Cardiac muscle cell (in vitro differentiated cells and primary cell): Measurements from ENCODE around the gene UBE2D4. TPM values are rescaled to one million over a fixed set of nuclear protein-coding genes. Genes with fewer than 3 reads are reported as not detected.
"Not testable (repeated sequence)": the region's sequence is repeated elsewhere in the genome, so short reads cannot be mapped to it uniquely, and the experiment has no call there.

Experiments
- DNase-seq, 2 donors: peaks; one replicate each; pipeline versions ENCODE4 v3.0.0 to v3.0.0-alpha.2; 2010 to 2017; ENCODE audit warnings: low read depth in 1 of 2, low spot score in 1 of 2
- H3K27ac ChIP-seq: fragments of 200-600 bp; sonication (generic); 2 replicates; pipeline ENCODE4 v1.5.1; 2016
- H3K27me3 ChIP-seq: fragments of 200-600 bp; sonication (generic); 2 replicates; pipeline ENCODE4 v1.6.0; 2016; ENCODE audit warnings: control low read depth
- H3K36me3 ChIP-seq: fragments of 200-600 bp; sonication (generic); 2 replicates; pipeline ENCODE4 v1.5.1; 2016; ENCODE audit warnings: control low read depth
- H3K4me1 ChIP-seq: fragments of 200-600 bp; sonication (generic); 2 replicates; pipeline ENCODE4 v1.8.1; 2017; ENCODE audit warnings: low read depth, mild to moderate bottlenecking, mixed run types
- H3K4me3 ChIP-seq: fragments of 200-600 bp; sonication (generic); 2 replicates; pipeline ENCODE4 v1.5.1; 2016; ENCODE audit warnings: mild to moderate bottlenecking
- H3K9me3 ChIP-seq: fragments of 200-600 bp; sonication (generic); 2 replicates; pipeline ENCODE4 v1.5.1; 2017; ENCODE audit warnings: low read depth, mild to moderate bottlenecking, control low read depth
- CTCF ChIP-seq: IDR thresholded peaks from 2 replicates; pipeline ENCODE4 v1.5.1; 2012; ENCODE audit warnings: low read depth, mild to moderate bottlenecking, low read length
- polyA plus RNA-seq: library from polyadenylated mRNA; unstranded; fragments of >200 nt; fragmentation: Nextera tagmentation; extraction: Ambion mirVana; gene quantifications from 2 replicates; pipeline ENCODE4 v1.2.1, GENCODE V29; 2016
- total RNA-seq: library from RNA; depleted of rRNA; stranded (reverse); fragments of >200 nt; gene quantifications from 2 replicates; pipeline ENCODE4 v1.2.3, GENCODE V29; 2016

The UBE2D4 gene
- total and polyA plus RNA-seq, 2 experiments from 2014 or later: 12.7 to 22.5 TPM

- Histone ChIP-seq H3K9me3 (no peaks in the 10 kb centered on the region), H3K27me3 (no peaks in the 10 kb centered on the region), H3K4me3 (no peak overlapping the region), H3K4me1 (no peaks in the 10 kb centered on the region), H3K27ac (no peak overlapping the region), H3K36me3 (no peaks in the 10 kb centered on the region)
- DNase-seq: peak; percentile 61 to 65
- peak; percentile 54 for TF ChIP-seq CTCF
Measured at GRCh38 chr7:43954524-43955228, 28.4 kb downstream of the UBE2D4 start.

DNA sequence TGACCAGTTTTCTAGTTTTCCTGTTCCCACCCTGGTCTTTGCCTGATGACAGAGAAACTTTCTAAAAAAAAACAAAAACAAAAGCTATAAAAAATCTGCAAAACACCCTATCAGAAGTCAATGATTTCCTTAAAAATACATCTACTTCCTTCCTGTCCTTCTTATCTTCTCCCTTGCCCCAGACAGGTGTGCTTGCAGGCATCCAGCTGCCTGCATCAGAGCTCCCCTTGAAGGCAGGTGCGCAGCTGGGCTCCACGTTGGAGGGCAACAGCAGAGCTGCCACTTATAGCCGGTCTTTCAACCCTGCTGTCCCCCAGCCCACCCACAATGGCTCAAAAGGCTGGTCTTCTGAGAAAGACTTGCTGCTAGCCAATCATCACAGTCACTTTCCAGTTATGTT lies 29.8 kb downstream of the UBE2D4 start:
- H3K27me3 ChIP-seq: no peaks in the 10 kb centered on the region
- H3K9me3 ChIP-seq: no peaks in the 10 kb centered on the region

DNA sequence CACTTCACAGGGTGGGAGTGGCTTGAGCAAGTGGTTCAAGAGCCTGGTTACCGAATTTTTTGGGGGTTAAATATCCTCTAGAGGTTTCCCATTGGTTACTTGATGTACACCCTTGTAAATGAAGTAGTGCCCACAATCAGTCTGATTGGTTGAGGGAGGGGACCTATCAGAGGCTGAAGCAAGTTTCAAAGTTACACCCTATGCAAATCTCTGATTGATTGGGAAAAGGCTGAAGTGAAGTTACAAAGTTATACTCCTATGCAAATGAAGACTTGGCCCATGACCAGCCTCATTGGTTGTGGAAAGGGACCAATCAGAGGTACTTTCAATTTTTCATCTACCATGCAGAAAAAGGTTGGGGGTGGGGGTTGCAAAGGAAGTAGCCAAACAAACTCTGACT lies 34.7 kb downstream of the UBE2D4 start:
- H3K9me3 ChIP-seq: no peaks in the 10 kb centered on the region
- no peak for TF ChIP-seq CTCF
- no peaks in the 10 kb centered on the region for H3K36me3 ChIP-seq
- H3K27ac ChIP-seq: no peak overlapping the region
- no peaks in the 10 kb centered on the region for H3K27me3 ChIP-seq
- no peak overlapping the region for H3K4me3 ChIP-seq
- no peaks in the 10 kb centered on the region for H3K4me1 ChIP-seq
- DNase-seq: no peak

More for the DNA sequence above, 29.8 kb downstream of the UBE2D4 start:
- Histone ChIP-seq H3K4me1 (no peaks in the 10 kb centered on the region), H3K36me3 (no peaks in the 10 kb centered on the region), H3K4me3 (no peak overlapping the region), H3K27ac (no peak overlapping the region)
- no peak for DNase-seq
- no peak for TF ChIP-seq CTCF

GRCh38 chr7:43966392-43966791 lies 40.2 kb downstream of the UBE2D4 start:
- H3K27me3 ChIP-seq, H3K9me3 ChIP-seq, H3K27ac ChIP-seq, DNase-seq, H3K36me3 ChIP-seq, H3K4me1 ChIP-seq, H3K4me3 ChIP-seq: not testable (repeated sequence)

GRCh38 chr7:43968172-43969040 lies 42.2 kb downstream of the UBE2D4 start:
- DNase-seq, H3K36me3 ChIP-seq, H3K4me1 ChIP-seq, H3K27me3 ChIP-seq, H3K27ac ChIP-seq, H3K4me3 ChIP-seq, H3K9me3 ChIP-seq: not testable (repeated sequence)

GRCh38 chr7:43969586-43969985 lies 43.4 kb downstream of the UBE2D4 start:
- not testable (repeated sequence) for H3K4me3 ChIP-seq, H3K27ac ChIP-seq, DNase-seq, H3K9me3 ChIP-seq, H3K4me1 ChIP-seq, H3K27me3 ChIP-seq, H3K36me3 ChIP-seq

DNA sequence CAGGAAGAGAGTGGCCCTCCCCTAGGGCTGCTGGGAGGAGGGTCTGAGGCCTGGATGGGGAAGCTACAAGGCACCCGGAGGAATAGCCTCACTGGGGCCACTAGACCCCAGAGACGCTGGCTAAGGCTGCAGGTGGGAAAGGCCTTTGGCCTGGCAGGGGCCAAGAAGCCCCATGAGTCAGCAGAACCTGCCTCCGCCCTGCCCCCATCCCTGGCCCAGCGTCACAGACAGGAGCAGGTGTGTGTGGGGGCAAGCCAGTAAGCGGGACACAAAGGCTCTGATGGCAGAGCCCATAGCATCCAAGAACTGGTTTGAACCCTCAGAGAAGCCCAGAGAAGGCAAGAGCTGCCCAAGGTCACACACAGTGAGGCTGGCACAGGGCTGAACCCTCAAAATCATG lies 44.5 kb downstream of the UBE2D4 start:
- not testable (repeated sequence) for H3K36me3 ChIP-seq, H3K9me3 ChIP-seq, H3K27ac ChIP-seq, H3K4me3 ChIP-seq, H3K4me1 ChIP-seq, DNase-seq, H3K27me3 ChIP-seq

- not testable (repeated sequence) for H3K4me3 ChIP-seq, H3K27me3 ChIP-seq, H3K36me3 ChIP-seq, H3K4me1 ChIP-seq, H3K27ac ChIP-seq, H3K9me3 ChIP-seq
- DNase-seq: peak in 1 of 2 donors; percentile 3
Measured at GRCh38 chr7:43974033-43974573, 47.9 kb downstream of the UBE2D4 start.

DNA sequence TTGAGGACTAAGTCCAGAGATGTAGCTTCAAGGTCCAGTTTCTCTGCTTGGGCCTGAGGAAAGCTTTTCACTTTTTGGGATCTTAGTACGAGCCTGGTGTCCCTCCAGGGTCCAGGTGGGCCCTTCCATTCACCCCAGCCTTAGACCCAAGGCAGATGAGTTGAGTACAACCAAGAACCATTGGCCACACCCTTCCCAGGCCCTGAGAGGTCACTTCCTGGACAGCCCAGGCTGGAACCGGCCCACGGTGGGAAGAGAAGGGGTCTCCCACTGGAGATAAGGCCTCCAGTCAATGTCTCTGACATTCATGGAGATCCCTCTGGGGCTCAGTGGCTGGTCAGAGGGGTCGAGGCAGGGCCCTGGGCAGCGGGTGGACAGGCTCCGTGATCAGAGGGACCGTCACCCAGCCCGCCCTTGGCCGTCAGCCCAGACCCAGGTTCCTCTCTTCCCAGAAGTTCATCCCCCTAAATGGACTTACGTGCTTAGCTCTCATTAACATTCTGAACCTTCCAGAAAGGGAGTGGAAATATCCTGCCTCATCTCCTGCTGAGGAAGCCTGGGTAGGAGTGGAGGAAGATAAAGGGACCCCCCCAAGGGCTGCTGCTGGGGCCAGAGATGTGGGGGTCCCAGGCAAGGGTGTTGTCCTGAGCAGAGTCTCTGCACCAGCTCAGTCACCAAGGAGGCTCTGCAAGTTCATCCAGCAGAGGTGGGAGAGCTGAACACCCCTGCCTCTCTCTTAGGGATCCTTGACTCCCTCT lies 48.7 kb downstream of the UBE2D4 start:
- H3K36me3 ChIP-seq, H3K9me3 ChIP-seq, H3K4me3 ChIP-seq, DNase-seq, H3K4me1 ChIP-seq, H3K27me3 ChIP-seq, H3K27ac ChIP-seq: not testable (repeated sequence)
